Kidney (tissue), 14 donors: ENCODE results near the gene RNF224. TPM values are rescaled to one million over a fixed set of nuclear protein-coding genes. Genes with fewer than 3 reads are reported as not detected.
A peak's percentile ranks its signal among the peaks of the same experiment; 100 is the strongest.

Experiments used
- DNase-seq, 5 donors: peaks; one replicate each; pipeline ENCODE4 v3.0.0-alpha.2; 2013 to 2020
- FAIRE-seq: peaks from 2 replicates; lab custom pipeline; 2012; peaks lifted over from hg19 to GRCh38; lab: Jason Lieb, UNC
- H3K27ac ChIP-seq, 2 donors: one replicate each; pipeline ENCODE4 v1.7.0; 2013; ENCODE audit warnings: low read depth in 2 of 2, low read length in 2 of 2, inconsistent platforms in 1 of 2
- H3K27me3 ChIP-seq: one replicate; pipeline ENCODE4 v1.7.1; 2013; ENCODE audit warnings: low read length, inconsistent platforms; ENCODE audit not compliant: control insufficient read depth, insufficient read depth
- H3K36me3 ChIP-seq, 3 donors: one replicate each; pipeline versions ENCODE4 v1.7.0 to v1.7.1; 2013; ENCODE audit warnings: low read length in 3 of 3, control low read depth in 1 of 3, inconsistent platforms in 1 of 3; ENCODE audit not compliant: insufficient read depth in 3 of 3, control insufficient read depth in 2 of 3
- H3K4me1 ChIP-seq, 3 donors: one replicate each; pipeline versions ENCODE4 v1.7.0 to v1.7.1; 2013; ENCODE audit warnings: low read length in 3 of 3, inconsistent platforms in 1 of 3, low read depth in 1 of 3; ENCODE audit not compliant: control insufficient read depth in 2 of 3, insufficient read depth in 2 of 3
- H3K4me3 ChIP-seq, 3 donors: one replicate each; pipeline versions ENCODE4 v1.7.0 to v1.8.1; 2013; ENCODE audit warnings: low read length in 3 of 3, control low read depth in 1 of 3, inconsistent platforms in 1 of 3
- H3K9ac ChIP-seq, 3 donors: one replicate each; pipeline versions ENCODE4 v1.7.0 to v1.7.1; 2013; ENCODE audit warnings: low read length in 3 of 3, control low read depth in 1 of 3, inconsistent platforms in 1 of 3
- H3K9me3 ChIP-seq, 3 donors: one replicate each; pipeline versions ENCODE4 v1.7.0 to v1.7.1; 2013; ENCODE audit warnings: low read length in 3 of 3, control low read depth in 1 of 3, inconsistent platforms in 1 of 3; ENCODE audit not compliant: control insufficient read depth in 2 of 3, insufficient read depth in 1 of 3
- CTCF ChIP-seq: IDR thresholded peaks from 3 replicates; pipeline ENCODE4 v1.5.1; 2012; ENCODE audit warnings: mild to moderate bottlenecking, moderate library complexity, borderline replicate concordance; ENCODE audit not compliant: insufficient read depth; ENCODE audit errors: extremely low read depth
- intact Hi-C: fragments of 100-400 bp; cut with DNase I; formaldehyde crosslinking; loops from one replicate; pipeline ENCODE4 v1.11.1; 2022
- polyA plus RNA-seq: library from polyadenylated mRNA; stranded (reverse); fragments of 350-450 nt; fragmentation: Illumina TruSeq; extraction: RNeasy Lipid Tissue Mini Kit (QIAGEN cat#74804); gene quantifications from one replicate; pipeline ENCODE4 v1.2.3, GENCODE V29; 2014; ENCODE audit warnings: low read depth, low replicate concordance; ENCODE audit not compliant: insufficient read depth
- total RNA-seq: library from RNA; stranded (reverse); fragmentation: NEBNext Ultra II Directional; extraction: Animal tissue kit (Norgen Biotek cat#: 25700); gene quantifications from one replicate; pipeline ENCODE4 v1.2.1, GENCODE V29; 2021
- donor health status: control.
- donor health status: control.
- donor health status: control.
- donor health status: control.
- donor health status: control.
- donor health status: DM: yes; HTN: yes; CAD: no.
- donor health status: Normal renal cell carcinoma (clear cell type).

The RNF224 gene
- total and polyA plus RNA-seq, 2 donors from 2014 or later: 0.80 to 0.85 TPM

- intact Hi-C loops: no loop called here
- H3K9me3 ChIP-seq: no peaks in the 10 kb centered on the region
- no peak for TF ChIP-seq CTCF
Measured at GRCh38 chr9:137244486-137245449, 17.5 kb downstream of the RNF224 start.

GRCh38 chr9:137245450-137246421, 18.4 kb downstream of the RNF224 start:
- Histone ChIP-seq H3K4me1 (peaks cover 0 to 15% (median 7%) of the 10 kb centered on the region in 3 donors), H3K9ac (no peak overlapping the region), H3K36me3 (peaks cover 2 to 13% (median 6%) of the 10 kb centered on the region in 3 donors), H3K27ac (no peak overlapping the region), H3K4me3 (no peak overlapping the region), H3K9me3 (no peaks in the 10 kb centered on the region), H3K27me3 (no peaks in the 10 kb centered on the region)
- TF ChIP-seq CTCF: no peak
- DNase-seq: peak in 1 of 5 donors; percentile 46
- intact Hi-C loops: no loop called here
- FAIRE-seq: no peak

More at GRCh38 chr9:137244486-137245449, 17.5 kb downstream of the RNF224 start:
- H3K9ac ChIP-seq: no peak overlapping the region
- H3K36me3 ChIP-seq: peaks cover 2 to 13% (median 6%) of the 10 kb centered on the region in 3 donors
- H3K4me3 ChIP-seq: no peak overlapping the region
- DNase-seq (peak in 3 of 5 donors; percentile 34 to 69 (median 43)), FAIRE-seq (no peak)
- H3K27me3 ChIP-seq: no peaks in the 10 kb centered on the region
- peaks cover 0 to 15% (median 7%) of the 10 kb centered on the region in 3 donors for H3K4me1 ChIP-seq
- no peak overlapping the region for H3K27ac ChIP-seq

- intact Hi-C loops: no loop called here
- H3K9ac ChIP-seq: no peak overlapping the region
- peak in 4 of 5 donors; percentile 34 to 61 (median 38) for DNase-seq
- no peak overlapping the region for H3K27ac ChIP-seq
- FAIRE-seq: no peak
- H3K36me3 ChIP-seq: peaks cover 2 to 13% (median 6%) of the 10 kb centered on the region in 3 donors
- no peaks in the 10 kb centered on the region for H3K27me3 ChIP-seq
- no peaks in the 10 kb centered on the region for H3K9me3 ChIP-seq
- H3K4me1 ChIP-seq: peaks cover 0 to 12% (median 5%) of the 10 kb centered on the region in 3 donors
- no peak for TF ChIP-seq CTCF
- no peak overlapping the region for H3K4me3 ChIP-seq
Measured at GRCh38 chr9:137247135-137247915, 20.0 kb downstream of the RNF224 start.
